22Rv1 (cell line): ENCODE data around the gene SLIT1.

Source experiments
- H3K27ac ChIP-seq: fragments of 450-650 bp; 2 replicates; pipeline ENCODE4 v1.5.1; 2017
- ZFX ChIP-seq: fragments of 450-650 bp; IDR thresholded peaks from 2 replicates; pipeline ENCODE4 v1.6.1; 2017; ENCODE audit warnings: antibody characterized with exemption, borderline replicate concordance
- TF ChIP-seq, protein P1 (sequence below): fragments of 450-650 bp; IDR thresholded peaks from 2 replicates; pipeline ENCODE4 v1.5.1; 2017; ENCODE audit warnings: mild to moderate bottlenecking

SLIT1 gene

GRCh38 chr10:97192952-97193435 lies 7.2 kb upstream of the SLIT1 start:
- TF ChIP-seq, protein P1, sequence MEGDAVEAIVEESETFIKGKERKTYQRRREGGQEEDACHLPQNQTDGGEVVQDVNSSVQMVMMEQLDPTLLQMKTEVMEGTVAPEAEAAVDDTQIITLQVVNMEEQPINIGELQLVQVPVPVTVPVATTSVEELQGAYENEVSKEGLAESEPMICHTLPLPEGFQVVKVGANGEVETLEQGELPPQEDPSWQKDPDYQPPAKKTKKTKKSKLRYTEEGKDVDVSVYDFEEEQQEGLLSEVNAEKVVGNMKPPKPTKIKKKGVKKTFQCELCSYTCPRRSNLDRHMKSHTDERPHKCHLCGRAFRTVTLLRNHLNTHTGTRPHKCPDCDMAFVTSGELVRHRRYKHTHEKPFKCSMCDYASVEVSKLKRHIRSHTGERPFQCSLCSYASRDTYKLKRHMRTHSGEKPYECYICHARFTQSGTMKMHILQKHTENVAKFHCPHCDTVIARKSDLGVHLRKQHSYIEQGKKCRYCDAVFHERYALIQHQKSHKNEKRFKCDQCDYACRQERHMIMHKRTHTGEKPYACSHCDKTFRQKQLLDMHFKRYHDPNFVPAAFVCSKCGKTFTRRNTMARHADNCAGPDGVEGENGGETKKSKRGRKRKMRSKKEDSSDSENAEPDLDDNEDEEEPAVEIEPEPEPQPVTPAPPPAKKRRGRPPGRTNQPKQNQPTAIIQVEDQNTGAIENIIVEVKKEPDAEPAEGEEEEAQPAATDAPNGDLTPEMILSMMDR: no peak
- no peak for TF ChIP-seq ZFX
- no peak overlapping the region for H3K27ac ChIP-seq

DNA sequence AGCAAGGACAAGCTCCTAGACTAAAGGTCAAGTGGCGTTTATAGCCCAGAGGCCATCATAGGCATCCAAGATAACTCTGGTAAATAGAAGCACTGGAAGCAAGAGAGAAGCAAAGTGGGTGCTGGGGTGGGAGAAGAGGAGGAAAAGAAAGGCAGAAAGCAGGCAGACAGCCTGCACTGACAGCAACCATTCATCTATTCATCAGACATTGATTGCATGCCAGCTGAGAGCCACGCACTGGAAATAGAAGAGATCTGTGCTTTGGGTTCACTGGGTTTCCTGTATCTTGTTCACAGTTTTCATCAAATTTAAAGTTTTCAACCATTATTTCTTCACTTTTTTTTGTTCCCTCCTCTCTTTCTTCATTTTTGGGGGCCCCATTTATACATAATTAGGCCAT lies 4.7 kb upstream of the SLIT1 start:
- no peak overlapping the region for H3K27ac ChIP-seq
- TF ChIP-seq, protein P1: no peak
- TF ChIP-seq ZFX: no peak

DNA sequence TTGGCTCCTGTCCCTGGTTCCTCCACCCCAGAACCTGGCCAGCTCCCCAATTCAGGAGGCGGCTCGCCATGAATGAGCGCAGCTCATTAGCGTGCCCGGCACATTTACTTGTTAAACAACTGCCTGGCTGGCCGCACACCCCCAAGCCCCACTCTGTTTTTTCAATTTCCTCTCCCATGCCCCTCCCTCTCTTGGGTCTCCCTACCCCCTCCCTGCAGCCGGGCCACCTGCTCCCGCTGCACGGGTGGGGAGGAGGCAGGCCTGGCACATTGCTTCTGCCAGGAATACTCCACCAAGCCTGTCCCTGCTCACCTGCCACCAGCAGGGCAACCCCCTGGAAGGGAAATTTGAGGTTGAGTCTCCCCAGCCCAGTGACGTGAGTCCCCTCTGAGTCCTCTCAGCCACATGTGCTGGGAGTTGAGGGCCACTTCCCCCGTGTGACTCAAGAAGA lies 2.5 kb upstream of the SLIT1 start:
- H3K27ac ChIP-seq: no peak overlapping the region
- TF ChIP-seq ZFX: no peak
- TF ChIP-seq, protein P1: no peak

DNA sequence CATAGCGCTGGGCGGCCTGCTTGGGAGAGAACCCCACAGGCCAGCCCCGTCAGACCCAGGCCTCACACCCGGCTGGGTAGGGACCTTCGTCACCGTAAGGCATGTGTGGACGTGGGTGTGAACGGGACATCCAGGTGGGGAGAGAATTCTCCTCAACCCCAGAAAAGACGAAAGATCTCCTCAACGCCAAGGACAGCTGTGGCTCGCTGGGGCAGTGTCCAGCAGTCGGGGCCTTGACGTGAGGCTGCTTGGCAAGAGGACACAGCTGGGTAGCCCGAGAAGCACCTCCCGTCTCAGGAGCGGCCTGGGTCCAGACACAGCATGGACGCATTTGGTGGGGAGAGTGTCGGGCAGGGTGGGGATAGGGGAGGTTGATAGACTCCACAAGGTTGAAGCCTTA lies 1.2 kb upstream of the SLIT1 start:
- no peak overlapping the region for H3K27ac ChIP-seq
- TF ChIP-seq, protein P1: no peak
- TF ChIP-seq ZFX: no peak

DNA sequence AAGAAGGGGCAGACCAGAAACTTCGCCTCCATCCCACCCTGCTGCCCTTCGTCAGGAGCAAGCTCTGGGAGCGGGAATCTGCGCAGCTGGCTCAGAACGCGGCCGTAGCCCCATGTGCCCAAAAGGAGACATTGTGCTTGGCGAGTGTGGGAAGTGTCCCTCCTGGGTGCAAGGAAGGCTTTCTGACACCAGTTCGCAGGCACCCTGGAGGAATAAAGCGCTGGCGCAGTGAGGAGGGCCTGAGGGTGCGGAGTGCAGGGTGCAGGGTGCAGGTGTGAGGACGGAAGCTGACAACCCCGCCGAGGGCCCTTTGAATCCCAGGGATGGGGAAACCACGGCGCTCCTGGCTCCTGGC lies 811 bp downstream of the SLIT1 start:
- no peak for TF ChIP-seq ZFX
- TF ChIP-seq, protein P1: no peak
- H3K27ac ChIP-seq: no peak overlapping the region

GRCh38 chr10:97183314-97183713 lies 2.4 kb downstream of the SLIT1 start:
- no peak for TF ChIP-seq ZFX
- TF ChIP-seq, protein P1: no peak
- H3K27ac ChIP-seq: no peak overlapping the region

- TF ChIP-seq, protein P1: no peak
- TF ChIP-seq ZFX: no peak
- no peak overlapping the region for H3K27ac ChIP-seq
These were observed 3.3 kb downstream of the SLIT1 start for GRCh38 chr10:97182288-97182990.
